SK-N-SH treated with all-trans-retinoic acid at 6 μM for 48 hours (cell line): ENCODE measurements around the gene SLC19A1.

Experiments used
- ATAC-seq: fragments of 200-7000 bp; cut with Tn5 transposase; 3 replicates; pipeline ENCODE4 v1.9.1; 2020; ENCODE audit warnings: mild to moderate bottlenecking, moderate library complexity
- ARNTL ChIP-seq: fragments of 450-650 bp; formaldehyde crosslinking; IDR thresholded peaks from 2 replicates; pipeline ENCODE4 v1.5.0; 2020; ENCODE audit warnings: low read depth, mild to moderate bottlenecking, moderate library complexity, borderline replicate concordance
- BACH2 ChIP-seq: fragments of 250-450 bp; sonication (Bioruptor Pico); IDR thresholded peaks from 2 replicates; pipeline ENCODE4 v1.9.0; 2021; ENCODE audit warnings: mild to moderate bottlenecking, borderline replicate concordance
- CSDC2 ChIP-seq: fragments of 250-450 bp; sonication (Bioruptor Pico); IDR thresholded peaks from 2 replicates; pipeline ENCODE4 v1.5.0; 2020; ENCODE audit warnings: mild to moderate bottlenecking, moderate library complexity
- CSRNP3 ChIP-seq: fragments of 250-450 bp; sonication (Bioruptor Pico); IDR thresholded peaks from 2 replicates; pipeline ENCODE4 v1.5.1; 2021; ENCODE audit warnings: mild to moderate bottlenecking, moderate library complexity
- ESRRG ChIP-seq: fragments of 250-450 bp; sonication (Bioruptor Pico); IDR thresholded peaks from 2 replicates; pipeline ENCODE4 v1.6.1; 2021; ENCODE audit warnings: mild to moderate bottlenecking
- GLIS3 ChIP-seq: fragments of 250-450 bp; sonication (Bioruptor Pico); IDR thresholded peaks from 2 replicates; pipeline ENCODE4 v1.5.0; 2020; ENCODE audit warnings: mild to moderate bottlenecking, moderate library complexity
- ISL1 ChIP-seq: fragments of 250-450 bp; sonication (Bioruptor Pico); IDR thresholded peaks from 2 replicates; pipeline ENCODE4 v2.1.2; 2022; ENCODE audit warnings: mild to moderate bottlenecking, moderate library complexity
- OSR1 ChIP-seq: fragments of 250-450 bp; sonication (Bioruptor Pico); IDR thresholded peaks from 2 replicates; pipeline ENCODE4 v1.8.0; 2022; ENCODE audit warnings: moderate library complexity, mild to moderate bottlenecking, inconsistent platforms
- PPARA ChIP-seq: fragments of 250-450 bp; sonication (Bioruptor Pico); IDR thresholded peaks from 2 replicates; pipeline ENCODE4 v1.5.0; 2020; ENCODE audit warnings: mild to moderate bottlenecking, borderline replicate concordance
- RARB ChIP-seq: fragments of 250-450 bp; sonication (Bioruptor Pico); IDR thresholded peaks from 2 replicates; pipeline ENCODE4 v1.8.0; 2021; ENCODE audit warnings: mild to moderate bottlenecking, moderate library complexity
- SNAI2 ChIP-seq: fragments of 250-450 bp; sonication (Bioruptor Pico); IDR thresholded peaks from 2 replicates; pipeline ENCODE4 v1.5.0; 2020; ENCODE audit warnings: mild to moderate bottlenecking, moderate library complexity
- ZC3H10 ChIP-seq: fragments of 250-450 bp; sonication (Bioruptor Pico); IDR thresholded peaks from 2 replicates; pipeline ENCODE4 v1.5.1; 2021; ENCODE audit warnings: mild to moderate bottlenecking, moderate library complexity
- ZFP3 ChIP-seq: fragments of 250-450 bp; sonication (Bioruptor Pico); IDR thresholded peaks from 2 replicates; pipeline ENCODE4 v1.5.0; 2020; ENCODE audit warnings: mild to moderate bottlenecking, moderate library complexity
- ZFP30 ChIP-seq: fragments of 450-650 bp; formaldehyde crosslinking; IDR thresholded peaks from 2 replicates; pipeline ENCODE4 v1.5.0; 2022; ENCODE audit warnings: mild to moderate bottlenecking, moderate library complexity
- ZNF565 ChIP-seq: fragments of 450-650 bp; formaldehyde crosslinking; conservative IDR thresholded peaks from 2 replicates; pipeline ENCODE4 v1.5.0; 2020; ENCODE audit warnings: low read depth, mild to moderate bottlenecking, moderate library complexity
- ZNF70 ChIP-seq: fragments of 450-650 bp; formaldehyde crosslinking; IDR thresholded peaks from 2 replicates; pipeline ENCODE4 v1.5.0; 2020; ENCODE audit warnings: mild to moderate bottlenecking, moderate library complexity
- ZNF8 ChIP-seq: fragments of 450-650 bp; formaldehyde crosslinking; IDR thresholded peaks from 2 replicates; pipeline ENCODE4 v1.5.0; 2020; ENCODE audit warnings: mild to moderate bottlenecking, moderate library complexity
- TF ChIP-seq, protein P1 (sequence below): fragments of 250-450 bp; sonication (Bioruptor Pico); IDR thresholded peaks from 2 replicates; pipeline ENCODE4 v1.5.0; 2020; ENCODE audit warnings: mild to moderate bottlenecking, moderate library complexity
- TF ChIP-seq, protein P2 (sequence below): fragments of 250-450 bp; sonication (Bioruptor Pico); IDR thresholded peaks from 2 replicates; pipeline ENCODE4 v1.5.1; 2020; ENCODE audit warnings: low read depth, mild to moderate bottlenecking, moderate library complexity
- TF ChIP-seq, protein P3 (sequence below): fragments of 250-450 bp; sonication (Bioruptor Pico); IDR thresholded peaks from 2 replicates; pipeline ENCODE4 v1.8.0; 2020; ENCODE audit warnings: mild to moderate bottlenecking, moderate library complexity, borderline replicate concordance

Gene SLC19A1

GRCh38 chr21:45474323-45474950 lies 67.8 kb downstream of the SLC19A1 start:
- TF ChIP-seq OSR1 (CRISPR knock-in tag), result no peak
- no peak for TF ChIP-seq ZNF70 (CRISPR knock-in tag)
- no peak for ATAC-seq

GRCh38 chr21:45473496-45474322 lies 68.5 kb downstream of the SLC19A1 start:
- TF ChIP-seq ESRRG (no peak), OSR1 (CRISPR knock-in tag) (no peak), ZFP3 (CRISPR knock-in tag) (no peak), ZNF8 (CRISPR knock-in tag) (no peak), GLIS3 (CRISPR knock-in tag) (no peak), ZFP30 (CRISPR knock-in tag) (no peak), ZC3H10 (CRISPR knock-in tag) (no peak), ARNTL (CRISPR knock-in tag) (no peak), ZNF565 (no peak), SNAI2 (no peak), RARB (CRISPR knock-in tag) (no peak), CSRNP3 (CRISPR knock-in tag) (no peak), BACH2 (CRISPR knock-in tag) (no peak), ISL1 (CRISPR knock-in tag) (no peak), CSDC2 (no peak), PPARA (no peak)
- TF ChIP-seq, protein P1, sequence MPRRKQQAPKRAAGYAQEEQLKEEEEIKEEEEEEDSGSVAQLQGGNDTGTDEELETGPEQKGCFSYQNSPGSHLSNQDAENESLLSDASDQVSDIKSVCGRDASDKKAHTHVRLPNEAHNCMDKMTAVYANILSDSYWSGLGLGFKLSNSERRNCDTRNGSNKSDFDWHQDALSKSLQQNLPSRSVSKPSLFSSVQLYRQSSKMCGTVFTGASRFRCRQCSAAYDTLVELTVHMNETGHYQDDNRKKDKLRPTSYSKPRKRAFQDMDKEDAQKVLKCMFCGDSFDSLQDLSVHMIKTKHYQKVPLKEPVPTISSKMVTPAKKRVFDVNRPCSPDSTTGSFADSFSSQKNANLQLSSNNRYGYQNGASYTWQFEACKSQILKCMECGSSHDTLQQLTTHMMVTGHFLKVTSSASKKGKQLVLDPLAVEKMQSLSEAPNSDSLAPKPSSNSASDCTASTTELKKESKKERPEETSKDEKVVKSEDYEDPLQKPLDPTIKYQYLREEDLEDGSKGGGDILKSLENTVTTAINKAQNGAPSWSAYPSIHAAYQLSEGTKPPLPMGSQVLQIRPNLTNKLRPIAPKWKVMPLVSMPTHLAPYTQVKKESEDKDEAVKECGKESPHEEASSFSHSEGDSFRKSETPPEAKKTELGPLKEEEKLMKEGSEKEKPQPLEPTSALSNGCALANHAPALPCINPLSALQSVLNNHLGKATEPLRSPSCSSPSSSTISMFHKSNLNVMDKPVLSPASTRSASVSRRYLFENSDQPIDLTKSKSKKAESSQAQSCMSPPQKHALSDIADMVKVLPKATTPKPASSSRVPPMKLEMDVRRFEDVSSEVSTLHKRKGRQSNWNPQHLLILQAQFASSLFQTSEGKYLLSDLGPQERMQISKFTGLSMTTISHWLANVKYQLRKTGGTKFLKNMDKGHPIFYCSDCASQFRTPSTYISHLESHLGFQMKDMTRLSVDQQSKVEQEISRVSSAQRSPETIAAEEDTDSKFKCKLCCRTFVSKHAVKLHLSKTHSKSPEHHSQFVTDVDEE (CRISPR knock-in tag), result no peak
- no peak for ATAC-seq

- no peak for ATAC-seq
- no peak for TF ChIP-seq ISL1 (CRISPR knock-in tag)
- TF ChIP-seq BACH2 (CRISPR knock-in tag), result no peak
- TF ChIP-seq CSDC2, result no peak
- TF ChIP-seq ZNF70 (CRISPR knock-in tag), result no peak
- TF ChIP-seq ZNF8 (CRISPR knock-in tag), result no peak
- TF ChIP-seq ZFP30 (CRISPR knock-in tag), result no peak
- no peak for TF ChIP-seq PPARA
- TF ChIP-seq, protein P1 (CRISPR knock-in tag), result no peak
- TF ChIP-seq, protein P2, sequence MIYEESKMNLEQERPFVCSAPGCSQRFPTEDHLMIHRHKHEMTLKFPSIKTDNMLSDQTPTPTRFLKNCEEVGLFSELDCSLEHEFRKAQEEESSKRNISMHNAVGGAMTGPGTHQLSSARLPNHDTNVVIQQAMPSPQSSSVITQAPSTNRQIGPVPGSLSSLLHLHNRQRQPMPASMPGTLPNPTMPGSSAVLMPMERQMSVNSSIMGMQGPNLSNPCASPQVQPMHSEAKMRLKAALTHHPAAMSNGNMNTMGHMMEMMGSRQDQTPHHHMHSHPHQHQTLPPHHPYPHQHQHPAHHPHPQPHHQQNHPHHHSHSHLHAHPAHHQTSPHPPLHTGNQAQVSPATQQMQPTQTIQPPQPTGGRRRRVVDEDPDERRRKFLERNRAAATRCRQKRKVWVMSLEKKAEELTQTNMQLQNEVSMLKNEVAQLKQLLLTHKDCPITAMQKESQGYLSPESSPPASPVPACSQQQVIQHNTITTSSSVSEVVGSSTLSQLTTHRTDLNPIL (CRISPR knock-in tag), result no peak
- TF ChIP-seq ZC3H10 (CRISPR knock-in tag), result no peak
- no peak for TF ChIP-seq ZNF565
- no peak for TF ChIP-seq CSRNP3 (CRISPR knock-in tag)
- TF ChIP-seq, protein P3, sequence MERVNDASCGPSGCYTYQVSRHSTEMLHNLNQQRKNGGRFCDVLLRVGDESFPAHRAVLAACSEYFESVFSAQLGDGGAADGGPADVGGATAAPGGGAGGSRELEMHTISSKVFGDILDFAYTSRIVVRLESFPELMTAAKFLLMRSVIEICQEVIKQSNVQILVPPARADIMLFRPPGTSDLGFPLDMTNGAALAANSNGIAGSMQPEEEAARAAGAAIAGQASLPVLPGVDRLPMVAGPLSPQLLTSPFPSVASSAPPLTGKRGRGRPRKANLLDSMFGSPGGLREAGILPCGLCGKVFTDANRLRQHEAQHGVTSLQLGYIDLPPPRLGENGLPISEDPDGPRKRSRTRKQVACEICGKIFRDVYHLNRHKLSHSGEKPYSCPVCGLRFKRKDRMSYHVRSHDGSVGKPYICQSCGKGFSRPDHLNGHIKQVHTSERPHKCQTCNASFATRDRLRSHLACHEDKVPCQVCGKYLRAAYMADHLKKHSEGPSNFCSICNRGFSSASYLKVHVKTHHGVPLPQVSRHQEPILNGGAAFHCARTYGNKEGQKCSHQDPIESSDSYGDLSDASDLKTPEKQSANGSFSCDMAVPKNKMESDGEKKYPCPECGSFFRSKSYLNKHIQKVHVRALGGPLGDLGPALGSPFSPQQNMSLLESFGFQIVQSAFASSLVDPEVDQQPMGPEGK (CRISPR knock-in tag), result no peak
- TF ChIP-seq OSR1 (CRISPR knock-in tag), result no peak
- TF ChIP-seq SNAI2, result no peak
Observed at GRCh38 chr21:45472445-45473365, 69.5 kb downstream of the SLC19A1 start.
